GM21528 (cell line): ENCODE measurements around the gene FBRSL1.

ENCODE experiments used
- ATAC-seq: cut with Tn5 transposase; IDR thresholded peaks from one replicate; pipeline ENCODE4 v1.9.1; 2021; ENCODE audit warnings: mild to moderate bottlenecking, moderate library complexity; ENCODE audit not compliant: unreplicated experiment, low FRiP score

The FBRSL1 gene

GRCh38 chr12:132507656-132508490, 17.9 kb downstream of the FBRSL1 start:
- ATAC-seq: no peak

GRCh38 chr12:132508491-132508740, 18.5 kb downstream of the FBRSL1 start:
- no peak for ATAC-seq

- ATAC-seq: no peak
Observed at GRCh38 chr12:132508860-132509732, 19.1 kb downstream of the FBRSL1 start.

- no peak for ATAC-seq
Observed at GRCh38 chr12:132510111-132510724, 20.3 kb downstream of the FBRSL1 start.

GRCh38 chr12:132510746-132511477, 21.0 kb downstream of the FBRSL1 start:
- no peak for ATAC-seq

- no peak for ATAC-seq
Observed at GRCh38 chr12:132511516-132512196, 21.7 kb downstream of the FBRSL1 start.

- no peak for ATAC-seq
Observed at GRCh38 chr12:132512197-132513069, 22.5 kb downstream of the FBRSL1 start.

GRCh38 chr12:132513070-132513398, 23.1 kb downstream of the FBRSL1 start:
- ATAC-seq: no peak

- no peak for ATAC-seq
Observed at GRCh38 chr12:132513458-132514135, 23.6 kb downstream of the FBRSL1 start.

GRCh38 chr12:132514216-132514820, 24.4 kb downstream of the FBRSL1 start:
- no peak for ATAC-seq

- ATAC-seq: no peak
Observed at GRCh38 chr12:132514838-132515237, 24.9 kb downstream of the FBRSL1 start.

GRCh38 chr12:132516095-132517012, 26.4 kb downstream of the FBRSL1 start:
- ATAC-seq: no peak

GRCh38 chr12:132517013-132517739, 27.2 kb downstream of the FBRSL1 start:
- ATAC-seq: no peak

GRCh38 chr12:132517740-132518100, 27.8 kb downstream of the FBRSL1 start:
- no peak for ATAC-seq

GRCh38 chr12:132518354-132518992, 28.5 kb downstream of the FBRSL1 start:
- ATAC-seq: no peak
